ENCODE results near the gene POP7. TPM values are rescaled to one million over a fixed set of nuclear protein-coding genes. Genes with fewer than 3 reads are reported as not detected.
"Not testable (repeated sequence)": the region's sequence is repeated elsewhere in the genome, so short reads cannot be mapped to it uniquely, and the experiment has no call there.

Gene POP7
- polyA plus RNA-seq, 4 donors, result 20.6 to 31.4 (median 23.9) TPM

DNA sequence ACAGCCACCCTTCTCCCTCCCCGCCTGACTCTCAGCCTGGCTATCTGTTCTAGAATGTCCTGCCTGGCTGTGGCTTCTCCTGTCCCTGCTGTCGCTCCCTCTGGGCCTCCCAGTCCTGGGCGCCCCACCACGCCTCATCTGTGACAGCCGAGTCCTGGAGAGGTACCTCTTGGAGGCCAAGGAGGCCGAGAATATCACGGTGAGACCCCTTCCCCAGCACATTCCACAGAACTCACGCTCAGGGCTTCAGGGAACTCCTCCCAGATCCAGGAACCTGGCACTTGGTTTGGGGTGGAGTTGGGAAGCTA is 15.5 kb downstream of the POP7 start:
- no peak for DNase-seq (ENCODE audit: low read depth in 4 of 4, low spot score in 3 of 4)

DNA sequence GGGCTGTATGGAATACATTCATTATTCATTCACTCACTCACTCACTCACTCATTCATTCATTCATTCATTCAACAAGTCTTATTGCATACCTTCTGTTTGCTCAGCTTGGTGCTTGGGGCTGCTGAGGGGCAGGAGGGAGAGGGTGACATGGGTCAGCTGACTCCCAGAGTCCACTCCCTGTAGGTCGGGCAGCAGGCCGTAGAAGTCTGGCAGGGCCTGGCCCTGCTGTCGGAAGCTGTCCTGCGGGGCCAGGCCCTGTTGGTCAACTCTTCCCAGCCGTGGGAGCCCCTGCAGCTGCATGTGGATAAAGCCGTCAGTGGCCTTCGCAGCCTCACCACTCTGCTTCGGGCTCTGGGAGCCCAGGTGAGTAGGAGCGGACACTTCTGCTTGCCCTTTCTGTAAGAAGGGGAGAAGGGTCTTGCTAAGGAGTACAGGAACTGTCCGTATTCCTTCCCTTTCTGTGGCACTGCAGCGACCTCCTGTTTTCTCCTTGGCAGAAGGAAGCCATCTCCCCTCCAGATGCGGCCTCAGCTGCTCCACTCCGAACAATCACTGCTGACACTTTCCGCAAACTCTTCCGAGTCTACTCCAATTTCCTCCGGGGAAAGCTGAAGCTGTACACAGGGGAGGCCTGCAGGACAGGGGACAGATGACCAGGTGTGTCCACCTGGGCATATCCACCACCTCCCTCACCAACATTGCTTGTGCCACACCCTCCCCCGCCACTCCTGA is 16.7 kb downstream of the POP7 start:
- no peak for DNase-seq (ENCODE audit: low read depth in 4 of 4, low spot score in 3 of 4)

DNA sequence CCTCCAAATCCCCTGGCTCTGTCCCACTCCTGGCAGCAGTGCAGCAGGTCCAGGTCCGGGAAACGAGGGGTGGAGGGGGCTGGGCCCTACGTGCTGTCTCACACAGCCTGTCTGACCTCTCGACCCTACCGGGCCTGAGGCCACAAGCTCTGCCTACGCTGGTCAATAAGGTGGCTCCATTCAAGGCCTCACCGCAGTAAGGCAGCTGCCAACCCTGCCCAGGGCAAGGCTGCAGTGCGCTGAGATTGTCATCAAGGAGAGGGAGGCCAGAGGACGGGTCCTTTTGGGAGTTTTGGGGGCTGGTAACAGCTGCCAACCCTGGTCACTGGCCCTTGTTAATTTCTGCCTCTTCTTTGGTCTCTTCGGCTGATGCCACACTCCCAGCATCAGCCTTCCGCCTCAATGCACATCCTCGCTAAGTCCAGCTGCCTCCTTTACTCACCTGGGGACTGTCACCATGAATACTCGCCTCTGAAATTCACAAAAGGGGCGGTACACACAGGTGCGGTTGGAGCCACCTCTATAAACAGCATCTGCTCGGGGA is 17.9 kb downstream of the POP7 start:
- DNase-seq (ENCODE audit: low read depth in 4 of 4, low spot score in 3 of 4), result no peak

DNA sequence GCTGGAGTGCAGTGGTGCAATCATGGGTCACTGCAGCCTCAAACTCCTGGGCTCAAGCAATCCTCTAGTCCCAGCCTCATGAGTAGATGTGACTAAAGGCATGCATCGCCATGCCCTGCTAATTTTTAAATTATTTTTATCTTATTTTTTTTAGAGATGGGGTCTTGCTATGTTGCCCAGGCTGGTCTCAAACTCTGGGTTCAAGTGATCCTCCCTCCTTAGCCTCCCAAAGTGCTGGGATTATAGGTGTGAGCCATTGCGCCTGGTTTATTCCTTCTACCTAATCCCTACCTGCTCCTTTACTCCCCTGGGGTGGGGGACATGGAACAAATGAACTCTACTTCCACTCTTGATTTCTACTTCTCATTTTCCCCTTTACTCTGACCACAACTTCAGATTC is 18.4 kb downstream of the POP7 start:
- DNase-seq (ENCODE audit: low read depth in 4 of 4, low spot score in 3 of 4), result not testable (repeated sequence)

DNA sequence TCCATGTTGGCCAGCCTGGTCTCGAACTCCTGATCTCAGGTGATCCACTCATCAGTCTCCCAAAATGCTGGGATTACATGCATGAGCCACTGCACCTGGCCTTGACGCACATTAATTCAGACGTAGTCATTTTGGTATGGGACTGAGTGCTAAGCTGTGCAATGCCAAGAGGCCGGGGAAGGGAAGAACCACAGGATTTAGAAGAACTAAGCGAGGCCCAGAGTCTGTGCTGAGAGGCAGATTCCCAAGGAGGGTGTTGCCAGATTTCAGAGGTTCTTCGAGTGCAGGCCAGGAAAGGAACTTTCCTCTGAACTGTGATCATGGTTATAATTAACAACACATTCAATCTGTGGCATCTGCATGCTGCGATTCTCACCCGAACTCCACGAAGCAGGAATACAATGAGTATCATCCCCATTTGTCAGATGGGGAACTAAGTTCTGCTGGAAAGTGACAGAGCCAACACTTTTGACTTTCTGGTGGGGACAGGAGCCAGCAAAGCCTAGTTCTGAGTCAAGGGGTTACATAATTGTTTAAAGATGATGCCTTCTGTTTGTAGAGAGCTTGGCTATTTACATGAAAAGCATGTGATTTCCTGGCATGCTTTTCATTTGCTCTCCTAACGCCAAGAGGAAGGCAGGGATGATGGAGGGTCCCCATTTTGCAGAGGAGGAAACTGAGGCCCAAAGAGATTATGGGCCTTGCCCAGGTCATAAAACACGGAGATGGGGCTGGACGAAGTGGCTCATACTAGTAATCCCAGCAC is 21.3 kb downstream of the POP7 start:
- no peak for DNase-seq (ENCODE audit: low read depth in 4 of 4, low spot score in 3 of 4)

DNA sequence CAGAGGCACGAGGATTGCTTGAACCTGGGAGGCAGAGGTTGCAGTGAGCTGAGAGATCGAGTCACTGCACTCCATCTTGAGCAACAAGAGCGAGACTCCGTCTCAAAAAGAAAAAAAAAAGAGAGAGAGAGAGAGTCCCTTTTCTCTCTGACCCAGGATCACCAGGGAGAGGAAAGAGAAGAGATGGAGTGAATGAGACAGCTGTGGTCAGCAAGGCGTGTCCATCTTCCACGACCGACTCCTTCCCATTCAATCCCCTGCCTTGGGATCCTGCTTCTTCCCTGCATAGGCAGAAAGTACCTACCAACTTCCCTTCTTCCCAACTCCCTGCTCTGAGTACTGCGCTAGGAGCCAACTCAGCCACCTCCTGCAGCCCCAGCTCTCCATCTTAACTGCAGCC is 22.3 kb downstream of the POP7 start:
- no peak for DNase-seq (ENCODE audit: low read depth in 4 of 4, low spot score in 3 of 4)

DNA sequence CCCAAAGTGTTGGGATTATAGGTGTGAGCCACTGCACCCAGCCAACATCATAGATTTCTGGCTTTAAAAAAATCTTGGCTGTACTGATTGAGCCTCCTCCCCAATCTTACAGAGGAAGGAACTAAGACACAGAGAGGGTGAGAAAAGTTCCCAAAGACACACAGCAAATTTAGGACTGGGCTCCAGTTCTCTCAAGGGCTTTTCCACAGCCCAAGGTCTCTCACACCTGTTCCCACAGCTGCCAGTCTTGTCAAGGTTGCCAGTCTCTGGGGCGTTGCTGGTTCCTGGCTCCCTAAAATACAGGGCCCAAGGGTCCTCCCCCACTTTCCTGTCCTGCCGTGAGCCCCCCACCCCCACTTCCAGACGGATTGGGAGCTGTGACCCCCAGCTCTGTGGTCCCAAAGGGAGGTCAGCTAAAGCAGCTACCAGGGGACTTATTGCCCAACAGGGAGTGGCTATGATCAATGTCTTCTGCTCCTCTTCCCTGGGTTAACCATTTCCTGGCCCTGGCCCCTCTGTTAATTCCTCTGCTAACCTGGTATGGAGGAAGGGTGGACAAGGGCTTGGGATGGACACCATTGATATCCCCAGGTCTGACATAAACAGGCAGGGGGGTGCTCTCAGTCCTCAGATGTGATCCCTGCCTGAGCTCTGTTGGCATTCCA is 24.3 kb downstream of the POP7 start:
- no peak for DNase-seq (ENCODE audit: low read depth in 4 of 4, low spot score in 3 of 4)

DNA sequence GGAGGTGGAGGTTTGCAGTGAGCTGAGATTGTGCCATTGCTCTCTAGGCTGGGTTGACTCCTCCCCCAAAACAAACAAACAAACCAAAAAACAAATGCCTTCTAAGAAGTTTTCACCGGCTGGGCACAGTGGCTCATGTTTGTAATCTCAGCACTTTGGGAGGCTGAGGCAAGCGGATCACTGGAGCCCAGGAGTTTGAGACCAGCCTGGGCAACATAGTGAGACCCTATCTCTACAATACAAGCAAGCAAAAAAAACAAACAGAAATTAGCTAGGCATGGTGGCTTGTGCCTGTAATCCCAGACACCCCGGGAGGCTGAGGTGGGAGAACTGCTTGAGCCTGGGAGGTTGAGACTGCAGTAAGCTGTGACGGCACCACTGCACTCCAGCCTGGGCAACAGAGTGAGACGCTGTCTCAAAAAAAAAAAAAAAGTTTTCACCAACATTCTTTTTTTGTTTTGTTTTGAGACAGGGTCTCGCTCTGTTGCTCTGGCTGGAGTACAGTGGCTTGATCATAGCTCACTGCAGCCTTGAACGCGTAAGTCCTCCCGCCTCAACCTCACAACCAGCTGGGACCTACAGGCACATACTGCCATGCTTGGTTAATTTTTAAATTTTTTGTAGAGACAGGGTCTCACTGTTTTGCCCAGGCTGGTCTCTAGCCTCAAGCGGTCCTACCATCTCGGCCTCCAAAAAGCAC is 26.2 kb downstream of the POP7 start:
- no peak for DNase-seq (ENCODE audit: low read depth in 4 of 4, low spot score in 3 of 4)

DNA sequence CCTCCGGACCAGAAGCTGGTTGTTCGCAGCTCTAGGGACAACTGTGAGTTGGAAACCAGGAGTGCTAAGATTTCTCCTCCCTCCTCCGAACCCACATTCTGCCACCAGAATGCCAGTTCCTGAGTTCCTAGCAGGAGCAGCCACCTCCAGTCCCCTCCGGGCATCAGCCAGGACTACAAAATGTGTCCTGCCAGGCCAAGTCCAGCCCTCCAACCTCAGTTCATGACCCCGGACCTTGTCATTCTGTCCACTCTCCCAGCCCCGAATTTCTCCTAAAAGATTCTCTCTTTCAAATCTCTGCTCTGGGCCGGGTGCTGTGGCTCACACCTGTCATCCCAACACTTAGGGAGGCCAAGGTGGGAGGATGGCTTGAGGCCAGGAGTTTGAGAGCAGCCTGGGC is 29.8 kb downstream of the POP7 start:
- DNase-seq (ENCODE audit: low read depth in 4 of 4, low spot score in 3 of 4), result no peak

DNA sequence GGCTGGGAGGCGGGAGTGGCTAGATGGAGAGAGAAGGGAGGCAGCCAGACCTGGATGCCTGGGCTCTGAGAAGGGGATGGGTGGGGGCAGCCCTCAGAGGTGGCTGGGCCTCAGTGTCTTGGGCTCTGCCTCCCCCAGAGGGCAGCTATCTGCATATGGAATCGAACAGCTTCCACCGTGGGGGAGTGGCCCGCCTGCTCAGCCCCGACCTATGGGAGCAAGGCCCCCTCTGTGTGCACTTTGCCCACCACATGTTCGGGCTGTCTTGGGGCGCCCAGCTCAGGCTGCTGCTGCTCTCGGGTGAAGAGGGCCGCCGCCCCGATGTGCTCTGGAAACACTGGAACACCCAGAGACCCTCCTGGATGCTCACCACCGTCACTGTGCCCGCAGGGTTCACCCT is 30.8 kb downstream of the POP7 start:
- DNase-seq (ENCODE audit: low read depth in 4 of 4, low spot score in 3 of 4), result no peak

DNA sequence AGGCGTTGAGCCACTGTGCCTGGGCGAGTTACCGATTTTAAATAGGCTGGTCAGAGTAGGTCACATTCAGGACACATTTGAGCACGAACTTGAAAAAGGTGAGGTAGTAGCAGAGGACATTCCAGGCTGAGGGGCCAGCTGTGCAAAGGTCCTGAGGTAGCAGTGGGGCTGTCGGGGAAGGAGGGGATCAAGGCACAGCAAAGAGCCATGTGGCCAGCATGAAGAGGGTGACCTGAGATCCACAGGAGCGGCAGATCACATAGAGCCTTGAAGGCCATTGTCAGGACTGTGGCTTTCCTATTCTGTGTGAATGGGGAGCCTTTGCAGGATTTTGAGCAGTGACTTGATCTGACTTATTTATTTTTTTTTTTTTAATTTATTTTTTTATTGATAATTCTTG is 34.0 kb downstream of the POP7 start:
- DNase-seq (ENCODE audit: low read depth in 4 of 4, low spot score in 3 of 4), result no peak

DNA sequence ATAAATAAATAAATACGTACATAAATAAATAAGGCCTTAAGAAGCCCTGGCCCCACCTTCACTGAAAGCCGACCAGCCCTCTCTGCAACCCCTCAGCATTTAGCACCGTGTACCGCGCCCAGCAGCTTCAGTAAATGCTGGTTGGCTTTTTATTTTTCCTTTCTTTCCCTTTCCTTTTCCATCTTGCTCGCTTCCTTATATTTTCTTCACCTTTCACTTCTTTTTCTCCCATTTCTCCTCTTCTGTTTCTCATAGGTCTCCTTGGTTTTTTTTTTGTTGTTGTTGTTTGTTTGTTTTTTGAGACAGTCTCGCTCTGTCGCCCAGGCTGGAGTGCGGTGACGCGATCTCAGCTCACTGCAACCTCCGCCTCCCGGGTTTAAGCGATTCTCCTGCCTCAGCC is 38.7 kb downstream of the POP7 start:
- DNase-seq (ENCODE audit: low read depth in 4 of 4, low spot score in 3 of 4), result no peak

DNA sequence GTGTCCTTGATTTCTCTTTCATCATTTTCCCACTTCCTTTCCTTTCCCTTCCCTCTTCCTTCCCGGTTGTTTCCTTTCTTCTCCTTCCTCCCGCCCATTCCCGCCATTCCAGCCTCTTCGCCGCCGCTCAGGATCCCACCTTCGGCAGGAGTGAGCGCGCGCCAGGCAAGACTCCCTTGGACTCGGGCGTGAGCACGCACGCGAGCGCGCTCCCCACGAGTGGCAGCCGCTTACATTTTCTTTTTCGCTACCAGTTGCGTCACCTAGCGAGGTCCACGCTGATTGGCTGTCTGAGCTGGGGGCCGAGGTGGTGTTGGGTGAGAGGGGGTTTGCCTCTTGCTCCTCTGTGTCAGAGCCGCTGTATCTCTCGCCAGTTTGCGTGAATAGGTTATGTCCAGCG is 39.3 kb downstream of the POP7 start:
- peak in 2 of 4 donors; percentile 22 to 45 for DNase-seq (ENCODE audit: low read depth in 4 of 4, low spot score in 3 of 4)

DNA sequence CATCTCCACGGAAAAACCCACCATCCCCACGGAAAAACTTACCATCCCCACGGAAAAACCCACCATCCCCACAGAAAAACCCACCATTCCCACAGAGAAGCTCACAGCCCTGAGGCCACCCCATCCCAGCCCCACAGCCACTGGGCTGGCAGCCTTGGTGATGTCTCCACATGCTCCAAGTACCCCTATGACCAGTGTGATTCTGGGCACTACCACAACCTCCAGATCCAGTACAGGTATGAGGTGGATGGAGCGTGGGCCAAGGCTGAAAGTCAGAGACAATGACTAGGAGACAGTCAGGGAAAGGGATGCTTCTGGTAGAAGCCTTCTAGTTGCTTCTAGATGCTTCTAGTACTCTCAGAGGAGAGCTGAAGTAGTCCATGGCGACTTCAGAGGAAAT is 47.1 kb downstream of the POP7 start:
- no peak for DNase-seq (ENCODE audit: low read depth in 4 of 4, low spot score in 3 of 4)

DNA sequence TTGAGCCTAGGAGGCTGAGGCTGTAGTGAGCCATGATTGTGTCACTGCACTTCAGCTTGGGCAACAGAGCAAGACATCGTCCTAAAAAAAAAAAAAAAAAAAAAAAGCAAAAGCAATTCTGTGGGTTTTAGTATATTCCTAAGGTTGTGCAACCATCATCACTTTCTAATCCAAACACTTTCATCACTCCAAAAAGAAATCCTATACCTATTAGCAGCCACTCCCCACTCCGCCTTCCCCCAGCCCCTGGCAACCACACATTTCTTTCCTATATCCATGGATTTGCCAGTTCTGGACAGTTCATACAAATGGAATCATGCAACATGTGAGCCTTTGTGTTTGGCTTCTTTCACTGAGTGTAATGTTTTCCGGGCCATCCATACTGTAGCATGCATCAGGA is 47.8 kb downstream of the POP7 start:
- DNase-seq (ENCODE audit: low read depth in 4 of 4, low spot score in 3 of 4), result no peak

Other genes with a start within 250 kb of the POP7 start
- 1 to 10 TPM in 3 of 4 donors, under 1 TPM in 1; 0.59 to 3.0 (median 1.5) TPM for gene SPACDR, start 241.9 kb upstream of the POP7 start, polyA plus RNA-seq (ENCODE audit: insufficient read length in 4 of 4)
- gene TSC22D4, start 226.9 kb upstream of the POP7 start, polyA plus RNA-seq (ENCODE audit: insufficient read length in 4 of 4), result 10 to 100 TPM; 29.1 to 57.6 (median 33.6) TPM
- gene NYAP1, start 222.2 kb upstream of the POP7 start, polyA plus RNA-seq (ENCODE audit: insufficient read length in 4 of 4), result 1 to 10 TPM; 1.6 to 4.2 (median 2.2) TPM
- 10 to 100 TPM; 10.8 to 16.3 (median 13.9) TPM for gene AGFG2, start 166.9 kb upstream of the POP7 start, polyA plus RNA-seq (ENCODE audit: insufficient read length in 4 of 4)
- gene SAP25, start 132.2 kb upstream of the POP7 start, polyA plus RNA-seq (ENCODE audit: insufficient read length in 4 of 4), result 1 to 10 TPM; 2.4 to 9.6 (median 4.9) TPM
- gene LRCH4, start 120.0 kb upstream of the POP7 start, polyA plus RNA-seq (ENCODE audit: insufficient read length in 4 of 4), result 10 to 100 TPM; 28.3 to 54.2 (median 42.0) TPM
- 1 to 10 TPM; 1.7 to 3.5 (median 2.3) TPM for gene FBXO24, start 119.8 kb upstream of the POP7 start, polyA plus RNA-seq (ENCODE audit: insufficient read length in 4 of 4)
- gene PCOLCE, start 103.8 kb upstream of the POP7 start, polyA plus RNA-seq (ENCODE audit: insufficient read length in 4 of 4), result 100 to 1,000 TPM; 129 to 641 (median 145) TPM
- 10 to 100 TPM; 23.5 to 34.9 (median 28.7) TPM for gene MOSPD3, start 93.6 kb upstream of the POP7 start, polyA plus RNA-seq (ENCODE audit: insufficient read length in 4 of 4)
- 1 to 10 TPM in 3 of 4 donors, under 1 TPM in 1; 0.64 to 3.5 (median 1.3) TPM for gene TFR2, start 64.6 kb upstream of the POP7 start, polyA plus RNA-seq (ENCODE audit: insufficient read length in 4 of 4)
- under 1 TPM in 2 of 4 donors, not detected in 2; 0.19 to 0.22 TPM for gene ACTL6B, start 49.7 kb upstream of the POP7 start, polyA plus RNA-seq (ENCODE audit: insufficient read length in 4 of 4)
- 100 to 1,000 TPM; 176 to 210 (median 199) TPM for gene GNB2, start 32.4 kb upstream of the POP7 start, polyA plus RNA-seq (ENCODE audit: insufficient read length in 4 of 4)
- 10 to 100 TPM; 30.0 to 63.8 (median 40.4) TPM for gene GIGYF1, start 11.9 kb upstream of the POP7 start, polyA plus RNA-seq (ENCODE audit: insufficient read length in 4 of 4)
- under 1 TPM in 2 of 4 donors, not detected in 2; 0.17 to 0.18 TPM for gene EPO, start 14.3 kb downstream of the POP7 start, polyA plus RNA-seq (ENCODE audit: insufficient read length in 4 of 4)
- gene ZAN, start 27.5 kb downstream of the POP7 start, polyA plus RNA-seq (ENCODE audit: insufficient read length in 4 of 4), result under 1 TPM in 1 of 4 donors, not detected in 3; 0.03 TPM
- gene EPHB4, start 121.4 kb downstream of the POP7 start, polyA plus RNA-seq (ENCODE audit: insufficient read length in 4 of 4), result 10 to 100 TPM; 73.1 to 87.8 (median 78.5) TPM
- gene SLC12A9, start 146.6 kb downstream of the POP7 start, polyA plus RNA-seq (ENCODE audit: insufficient read length in 4 of 4), result 10 to 100 TPM; 15.3 to 41.3 (median 20.7) TPM
- gene TRIP6, start 161.3 kb downstream of the POP7 start, polyA plus RNA-seq (ENCODE audit: insufficient read length in 4 of 4), result 100 to 1,000 TPM in 1 of 4 donors, 10 to 100 TPM in 3; 51.1 to 104 (median 73.0) TPM
- gene SRRT, start 169.0 kb downstream of the POP7 start, polyA plus RNA-seq (ENCODE audit: insufficient read length in 4 of 4), result 100 to 1,000 TPM; 132 to 208 (median 160) TPM
- gene UFSP1, start 183.6 kb downstream of the POP7 start, polyA plus RNA-seq (ENCODE audit: insufficient read length in 4 of 4), result 1 to 10 TPM; 1.2 to 2.7 (median 2.0) TPM
- gene ACHE, start 189.8 kb downstream of the POP7 start, polyA plus RNA-seq (ENCODE audit: insufficient read length in 4 of 4), result 1 to 10 TPM; 3.5 to 6.0 (median 4.8) TPM
- under 1 TPM; 0.04 to 0.57 (median 0.33) TPM for gene MUC3A, start 243.4 kb downstream of the POP7 start, polyA plus RNA-seq (ENCODE audit: insufficient read length in 4 of 4)

Data from left renal pelvis (tissue), 4 donors.